Stimulated activated memory B cell treated with anti-CD40 and anti-IgM and Interleukin-4, amounts not matched to agents 10 μg/mL and 1 μg/mL and 100 μg/mL, for 72 hours (primary cell): Measurements from ENCODE around the gene CUEDC1.
"Not testable (repeated sequence)": the region's sequence is repeated elsewhere in the genome, so short reads cannot be mapped to it uniquely, and the experiment has no call there.

ENCODE experiments used
- ATAC-seq: fragments of 150-1000 bp; cut with Tn5 transposase; 2 replicates; pipeline ENCODE4 v1.10.0; 2021
- H3K27ac Mint-ChIP-seq: one replicate; pipeline ENCODE4 v1.8.0; 2022; ENCODE audit warnings: mild to moderate bottlenecking, mixed read lengths
- H3K27me3 Mint-ChIP-seq: one replicate; pipeline ENCODE4 v1.8.0; 2022; ENCODE audit warnings: mixed read lengths
- H3K36me3 Mint-ChIP-seq: one replicate; pipeline ENCODE4 v1.8.0; 2022; ENCODE audit warnings: mixed read lengths
- H3K4me1 Mint-ChIP-seq: one replicate; pipeline ENCODE4 v1.8.0; 2022; ENCODE audit warnings: mixed read lengths
- H3K4me3 Mint-ChIP-seq: one replicate; pipeline ENCODE4 v1.8.0; 2022; ENCODE audit warnings: mild to moderate bottlenecking, moderate library complexity, mixed read lengths
- H3K9me3 Mint-ChIP-seq: one replicate; pipeline ENCODE4 v1.8.0; 2022; ENCODE audit warnings: mixed read lengths

The CUEDC1 gene

DNA sequence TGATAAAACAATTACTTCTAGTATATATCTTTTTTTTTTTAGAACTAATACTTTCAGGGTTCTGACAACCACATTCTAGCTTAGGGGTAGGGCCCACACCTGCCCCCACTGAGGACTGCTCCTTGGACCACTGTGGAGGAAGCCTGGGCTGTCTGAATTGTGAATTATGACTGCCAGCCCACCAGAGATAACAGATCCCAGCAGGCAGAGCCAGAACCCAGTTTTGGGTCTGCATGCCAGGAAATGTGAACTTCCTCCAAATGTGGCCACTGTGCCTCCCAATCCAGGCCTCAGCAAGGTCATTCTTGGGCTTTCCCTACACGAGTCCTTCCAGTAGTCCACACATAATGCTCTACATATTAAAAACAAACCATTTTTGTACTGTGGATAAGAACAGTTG is 16.9 kb upstream of the CUEDC1 start:
- no peak overlapping the region for H3K4me3 Mint-ChIP-seq
- H3K27ac Mint-ChIP-seq, result no peak overlapping the region
- ATAC-seq, result no peak
- no peaks in the 10 kb centered on the region for H3K4me1 Mint-ChIP-seq
- no peaks in the 10 kb centered on the region for H3K9me3 Mint-ChIP-seq
- H3K36me3 Mint-ChIP-seq, result peaks cover 35% of the 10 kb centered on the region
- H3K27me3 Mint-ChIP-seq, result peaks cover 13% of the 10 kb centered on the region

DNA sequence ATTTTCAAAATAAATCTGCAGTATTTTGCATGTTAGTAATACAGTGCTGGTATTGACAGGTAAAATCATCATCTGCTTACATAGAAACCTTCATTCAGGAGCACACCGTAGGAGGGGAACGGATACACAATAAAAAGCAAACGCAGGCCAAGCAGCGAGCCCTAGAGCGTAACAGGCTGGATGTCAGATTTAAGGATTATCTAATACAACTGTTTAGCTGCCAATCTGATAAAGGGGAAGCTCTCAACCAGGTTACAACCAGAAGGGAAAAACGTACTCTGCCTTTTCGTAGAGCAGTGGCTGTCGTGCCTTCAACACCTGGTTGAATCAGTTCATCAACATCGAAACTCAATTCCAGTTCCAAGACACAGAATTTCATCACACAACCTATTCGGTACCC is 16.4 kb upstream of the CUEDC1 start:
- Mint-ChIP-seq H3K27me3 (peaks cover 13% of the 10 kb centered on the region), H3K4me3 (no peak overlapping the region), H3K4me1 (no peaks in the 10 kb centered on the region), H3K27ac (no peak overlapping the region), H3K36me3 (peaks cover 30% of the 10 kb centered on the region), H3K9me3 (no peaks in the 10 kb centered on the region)
- no peak for ATAC-seq

DNA sequence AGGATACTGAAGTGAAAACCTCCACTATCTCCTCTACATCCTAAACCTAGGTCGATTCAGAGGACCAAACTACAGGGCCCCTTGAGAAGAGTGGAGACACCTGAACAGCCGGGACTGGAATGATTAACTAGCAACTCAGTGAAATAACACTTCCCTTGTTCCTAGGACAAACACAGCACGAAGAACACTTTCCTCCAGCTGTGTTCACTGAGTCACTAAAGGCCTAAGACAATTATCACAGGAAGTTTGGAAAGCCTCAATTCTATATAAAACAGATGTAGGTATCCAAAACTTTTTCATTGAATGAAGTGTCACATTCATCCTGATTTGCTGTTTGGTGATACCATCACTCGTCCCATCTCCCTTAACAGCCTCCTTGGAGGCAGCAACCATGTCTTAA is 15.5 kb upstream of the CUEDC1 start:
- no peak for ATAC-seq

DNA sequence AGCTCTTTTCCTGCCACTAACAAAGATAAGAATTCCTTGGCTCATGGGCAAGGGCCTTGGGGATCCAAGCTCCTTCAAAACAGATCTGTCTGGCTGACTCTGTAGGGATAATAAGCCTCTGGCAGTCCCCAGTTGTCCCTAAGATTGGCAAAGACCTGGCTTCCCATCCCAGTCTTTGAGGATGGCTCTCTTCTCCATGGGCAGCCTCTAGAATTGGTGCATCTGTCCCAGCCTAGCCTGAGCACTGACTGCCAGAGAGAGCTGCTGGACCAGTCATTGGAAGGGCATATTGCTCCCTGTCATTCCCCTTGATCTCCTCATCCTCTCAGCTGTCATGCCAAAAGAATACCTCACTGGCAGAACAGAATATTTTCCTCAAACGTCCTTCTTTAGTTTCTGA is 13.2 kb upstream of the CUEDC1 start:
- peaks cover 27% of the 10 kb centered on the region for H3K27me3 Mint-ChIP-seq
- no peak overlapping the region for H3K4me3 Mint-ChIP-seq
- no peak for ATAC-seq
- H3K27ac Mint-ChIP-seq, result no peak overlapping the region
- no peaks in the 10 kb centered on the region for H3K36me3 Mint-ChIP-seq
- H3K4me1 Mint-ChIP-seq, result no peaks in the 10 kb centered on the region
- H3K9me3 Mint-ChIP-seq, result no peaks in the 10 kb centered on the region

More for the DNA sequence above, 15.5 kb upstream of the CUEDC1 start:
- peaks cover 21% of the 10 kb centered on the region for H3K36me3 Mint-ChIP-seq
- no peak overlapping the region for H3K4me3 Mint-ChIP-seq
- peaks cover 13% of the 10 kb centered on the region for H3K27me3 Mint-ChIP-seq
- H3K4me1 Mint-ChIP-seq, result no peaks in the 10 kb centered on the region
- no peak overlapping the region for H3K27ac Mint-ChIP-seq
- H3K9me3 Mint-ChIP-seq, result no peaks in the 10 kb centered on the region

DNA sequence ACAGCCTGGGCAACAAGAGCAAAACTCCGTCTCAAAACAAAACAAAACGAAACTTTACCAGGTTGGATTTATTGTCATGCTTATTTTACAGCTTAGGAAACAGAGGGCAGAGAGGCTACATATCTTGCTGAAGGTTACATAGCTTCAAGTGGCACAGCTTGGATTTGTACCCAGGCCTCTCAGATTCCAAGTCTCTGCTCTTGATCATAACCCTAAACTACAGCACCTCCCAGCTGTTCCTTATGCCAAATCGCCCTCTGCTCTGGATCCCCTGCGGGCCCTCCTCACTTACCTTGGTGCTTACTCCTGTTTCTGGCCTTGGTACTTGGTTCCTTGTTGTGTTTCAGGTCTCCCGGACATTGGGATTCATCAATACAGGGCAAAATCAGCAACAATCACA is 11.7 kb upstream of the CUEDC1 start:
- peaks cover 41% of the 10 kb centered on the region for H3K27me3 Mint-ChIP-seq
- H3K36me3 Mint-ChIP-seq, result no peaks in the 10 kb centered on the region
- no peak for ATAC-seq
- no peak overlapping the region for H3K27ac Mint-ChIP-seq
- H3K4me3 Mint-ChIP-seq, result no peak overlapping the region
- H3K9me3 Mint-ChIP-seq, result no peaks in the 10 kb centered on the region
- H3K4me1 Mint-ChIP-seq, result no peaks in the 10 kb centered on the region

DNA sequence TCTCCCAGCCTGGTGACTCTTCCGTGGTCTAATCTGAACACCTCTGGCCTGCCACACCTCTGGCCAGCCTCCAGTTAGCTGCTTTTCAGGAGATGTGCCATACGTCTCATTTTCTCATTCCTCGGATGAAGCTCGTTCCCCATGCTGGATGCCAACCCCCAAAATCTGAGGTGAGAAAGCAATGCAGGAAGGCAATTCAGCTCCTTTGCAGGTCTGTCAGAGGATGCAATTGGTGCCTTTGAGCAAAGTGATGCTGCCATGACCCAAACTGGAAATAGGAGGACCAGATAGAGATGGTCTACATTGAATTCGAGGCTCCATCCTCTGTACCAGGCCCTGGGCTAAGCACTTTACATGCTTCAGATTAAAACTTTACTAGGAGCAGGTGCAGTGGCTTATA is 11.0 kb upstream of the CUEDC1 start:
- ATAC-seq, result no peak
- H3K4me1 Mint-ChIP-seq, result no peaks in the 10 kb centered on the region
- peaks cover 44% of the 10 kb centered on the region for H3K27me3 Mint-ChIP-seq
- H3K4me3 Mint-ChIP-seq, result no peak overlapping the region
- no peaks in the 10 kb centered on the region for H3K36me3 Mint-ChIP-seq
- no peak overlapping the region for H3K27ac Mint-ChIP-seq
- no peaks in the 10 kb centered on the region for H3K9me3 Mint-ChIP-seq

DNA sequence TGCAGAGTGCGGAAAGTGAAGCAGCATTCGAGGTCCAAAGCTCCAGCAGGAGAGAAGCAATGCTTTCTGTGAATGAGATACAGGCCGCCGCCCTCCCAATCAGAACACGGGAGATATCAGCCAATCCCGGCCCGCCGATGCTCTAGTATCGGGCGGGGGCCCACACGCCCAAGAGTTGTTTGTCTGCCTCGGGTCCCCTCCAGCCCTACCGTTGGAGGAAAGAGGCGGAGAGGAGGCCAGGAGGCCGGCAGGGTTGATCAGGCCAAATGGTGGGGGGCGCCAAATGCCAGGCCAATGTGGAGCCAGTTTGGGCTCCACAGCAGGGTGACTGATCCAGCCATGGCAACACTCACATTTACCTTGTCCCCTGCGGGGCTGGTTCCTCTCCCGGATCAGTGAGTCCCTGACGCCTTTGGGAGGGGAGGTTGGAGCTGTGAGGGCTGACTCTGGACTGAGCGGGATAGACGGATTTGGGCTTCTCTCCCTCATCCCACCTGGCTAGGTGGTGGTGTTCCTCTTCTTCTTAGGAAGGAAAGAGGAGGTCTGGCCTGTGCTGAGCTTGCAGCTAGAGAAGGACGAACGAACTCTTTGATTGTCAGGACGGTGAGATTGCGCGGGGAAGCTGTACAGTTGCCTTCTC is 10.4 kb upstream of the CUEDC1 start:
- no peak overlapping the region for H3K27ac Mint-ChIP-seq
- H3K9me3 Mint-ChIP-seq, result no peaks in the 10 kb centered on the region
- no peaks in the 10 kb centered on the region for H3K4me1 Mint-ChIP-seq
- no peak for ATAC-seq
- no peaks in the 10 kb centered on the region for H3K36me3 Mint-ChIP-seq
- H3K27me3 Mint-ChIP-seq, result peaks cover 51% of the 10 kb centered on the region
- H3K4me3 Mint-ChIP-seq, result no peak overlapping the region

DNA sequence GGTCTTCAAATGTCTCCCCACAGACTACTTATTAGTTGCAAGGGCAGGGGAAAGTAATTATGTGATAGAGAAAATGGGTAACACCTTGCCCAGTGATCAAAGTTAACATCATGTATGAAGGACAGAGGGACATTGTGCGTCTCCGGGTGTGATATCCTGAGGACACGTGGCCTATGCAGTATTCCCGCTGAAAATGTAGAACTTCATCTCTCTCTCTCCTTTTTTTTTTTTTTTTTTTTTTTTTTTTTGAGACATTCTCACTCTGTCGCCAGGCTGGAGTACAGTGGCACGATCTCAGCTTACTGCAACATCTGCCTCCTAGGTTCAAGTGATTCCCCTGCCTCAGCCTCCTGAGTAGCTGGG is 7.9 kb upstream of the CUEDC1 start:
- no peak for ATAC-seq
- no peak overlapping the region for H3K27ac Mint-ChIP-seq
- no peaks in the 10 kb centered on the region for H3K36me3 Mint-ChIP-seq
- no peak overlapping the region for H3K4me3 Mint-ChIP-seq
- peaks cover 61% of the 10 kb centered on the region for H3K27me3 Mint-ChIP-seq
- H3K4me1 Mint-ChIP-seq, result no peaks in the 10 kb centered on the region
- no peaks in the 10 kb centered on the region for H3K9me3 Mint-ChIP-seq

DNA sequence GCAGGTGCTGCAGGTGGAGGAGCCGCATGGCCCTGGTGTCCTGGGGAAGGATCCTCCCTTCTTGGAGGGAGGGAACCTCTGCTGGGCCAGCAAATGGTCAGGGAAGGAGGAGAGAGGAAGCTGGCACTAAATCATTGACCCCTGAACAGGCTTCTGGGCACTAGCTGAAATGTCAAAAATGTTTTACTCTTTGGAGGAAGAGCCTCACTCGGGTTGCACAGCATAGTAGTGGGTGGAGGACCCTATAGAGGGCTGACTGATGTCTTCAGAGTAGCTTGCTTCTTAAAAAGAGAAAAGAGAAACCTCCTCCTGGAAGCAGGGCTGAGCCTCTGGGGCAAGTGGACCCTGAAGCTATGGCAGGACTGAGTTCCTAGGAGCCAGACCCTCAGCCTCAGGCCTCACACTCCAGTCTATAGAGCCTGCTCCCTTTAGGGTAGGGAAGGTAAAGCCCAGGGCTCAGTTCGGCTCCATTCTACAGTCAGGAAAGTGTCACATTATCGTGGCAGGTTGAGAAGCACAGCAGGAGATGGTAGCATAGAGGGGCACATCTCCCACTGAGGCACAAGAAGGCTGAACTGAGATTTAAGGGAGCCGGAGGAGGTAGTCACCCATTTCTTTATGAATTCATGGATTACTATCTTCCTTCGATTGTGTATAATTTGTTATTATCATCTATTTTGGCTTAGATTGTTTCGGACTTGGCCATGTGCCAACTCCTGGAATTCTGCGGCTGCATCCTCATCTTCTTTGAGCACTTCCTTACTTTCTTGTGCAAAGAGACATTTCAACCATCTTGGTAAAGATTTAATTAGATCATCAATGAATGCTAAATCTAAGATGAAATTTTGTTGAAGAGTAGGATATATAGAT is 7.3 kb upstream of the CUEDC1 start:
- no peak for ATAC-seq
- no peak overlapping the region for H3K27ac Mint-ChIP-seq
- H3K36me3 Mint-ChIP-seq, result no peaks in the 10 kb centered on the region
- no peak overlapping the region for H3K4me3 Mint-ChIP-seq
- no peaks in the 10 kb centered on the region for H3K9me3 Mint-ChIP-seq
- peaks cover 63% of the 10 kb centered on the region for H3K27me3 Mint-ChIP-seq
- peaks cover 6% of the 10 kb centered on the region for H3K4me1 Mint-ChIP-seq

DNA sequence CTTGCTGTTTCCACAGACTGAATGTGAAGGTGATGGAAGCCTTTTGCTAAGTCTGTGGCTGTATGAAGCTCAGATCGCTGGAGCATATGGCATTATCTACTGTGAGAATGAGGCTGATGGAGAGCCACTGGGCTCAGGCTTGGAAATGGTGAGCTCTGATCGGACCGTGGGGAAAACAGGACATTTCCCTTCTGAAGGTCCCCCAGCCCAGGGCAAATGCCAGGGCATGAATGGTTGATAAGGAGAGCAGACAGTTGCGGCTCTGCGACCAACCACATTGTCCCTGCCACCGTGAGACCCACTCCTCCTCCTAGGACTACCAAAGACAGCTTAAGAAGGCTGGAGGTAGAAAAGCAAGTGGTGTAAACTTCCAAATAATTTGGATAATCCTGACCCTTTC is 4.7 kb upstream of the CUEDC1 start:
- H3K27ac Mint-ChIP-seq, result no peak overlapping the region
- ATAC-seq, result no peak
- H3K4me3 Mint-ChIP-seq, result no peak overlapping the region
- H3K4me1 Mint-ChIP-seq, result peaks cover 26% of the 10 kb centered on the region
- H3K36me3 Mint-ChIP-seq, result no peaks in the 10 kb centered on the region
- peaks cover 83% of the 10 kb centered on the region for H3K27me3 Mint-ChIP-seq
- no peaks in the 10 kb centered on the region for H3K9me3 Mint-ChIP-seq

DNA sequence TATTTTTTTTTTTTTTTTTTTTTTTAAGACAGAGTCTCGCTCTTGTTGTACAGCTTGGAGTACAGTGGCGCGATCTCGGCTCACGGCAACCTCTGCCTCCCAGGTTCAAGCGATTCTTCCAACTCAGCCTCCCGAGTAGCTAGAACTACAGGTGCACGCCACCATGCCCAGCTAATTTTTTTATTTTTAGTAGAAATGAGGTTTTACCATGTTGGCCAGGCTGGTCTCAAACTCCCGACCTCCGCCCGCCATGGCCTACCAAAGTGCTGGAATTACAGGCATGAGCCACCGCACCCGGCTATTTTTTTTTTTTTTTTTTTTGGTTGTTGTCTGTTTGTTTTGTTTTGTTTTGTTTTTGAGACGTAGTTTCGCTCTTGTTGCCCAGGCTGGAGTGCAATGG is 3.2 kb upstream of the CUEDC1 start:
- H3K9me3 Mint-ChIP-seq, H3K36me3 Mint-ChIP-seq, H3K27ac Mint-ChIP-seq, ATAC-seq, H3K4me3 Mint-ChIP-seq: not testable (repeated sequence)
- H3K4me1 Mint-ChIP-seq, result peaks cover 32% of the 10 kb centered on the region
- peaks cover 81% of the 10 kb centered on the region for H3K27me3 Mint-ChIP-seq

DNA sequence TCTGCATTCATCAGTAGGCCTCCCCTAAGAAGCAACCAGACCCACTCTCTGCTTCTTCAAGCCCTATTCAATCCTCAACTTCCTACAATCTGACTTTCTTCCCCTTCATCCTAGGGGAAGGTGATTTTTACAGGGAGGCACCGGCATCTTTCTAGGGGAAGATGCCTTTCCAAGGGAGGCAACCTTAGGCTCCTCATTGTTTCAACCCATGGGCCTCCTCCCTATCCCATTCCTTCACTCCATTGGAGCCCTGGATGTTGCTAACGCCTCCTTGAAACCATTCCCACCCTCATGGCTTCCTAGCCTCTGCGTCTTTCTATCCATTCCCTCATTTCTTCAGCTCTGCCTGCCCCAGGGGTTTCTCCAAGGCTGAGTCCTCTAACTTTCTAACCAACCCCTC is 2.7 kb upstream of the CUEDC1 start:
- no peak overlapping the region for H3K27ac Mint-ChIP-seq
- H3K36me3 Mint-ChIP-seq, result no peaks in the 10 kb centered on the region
- H3K9me3 Mint-ChIP-seq, result no peaks in the 10 kb centered on the region
- H3K4me1 Mint-ChIP-seq, result peaks cover 37% of the 10 kb centered on the region
- H3K27me3 Mint-ChIP-seq, result peaks cover 82% of the 10 kb centered on the region
- ATAC-seq, result no peak
- no peak overlapping the region for H3K4me3 Mint-ChIP-seq

DNA sequence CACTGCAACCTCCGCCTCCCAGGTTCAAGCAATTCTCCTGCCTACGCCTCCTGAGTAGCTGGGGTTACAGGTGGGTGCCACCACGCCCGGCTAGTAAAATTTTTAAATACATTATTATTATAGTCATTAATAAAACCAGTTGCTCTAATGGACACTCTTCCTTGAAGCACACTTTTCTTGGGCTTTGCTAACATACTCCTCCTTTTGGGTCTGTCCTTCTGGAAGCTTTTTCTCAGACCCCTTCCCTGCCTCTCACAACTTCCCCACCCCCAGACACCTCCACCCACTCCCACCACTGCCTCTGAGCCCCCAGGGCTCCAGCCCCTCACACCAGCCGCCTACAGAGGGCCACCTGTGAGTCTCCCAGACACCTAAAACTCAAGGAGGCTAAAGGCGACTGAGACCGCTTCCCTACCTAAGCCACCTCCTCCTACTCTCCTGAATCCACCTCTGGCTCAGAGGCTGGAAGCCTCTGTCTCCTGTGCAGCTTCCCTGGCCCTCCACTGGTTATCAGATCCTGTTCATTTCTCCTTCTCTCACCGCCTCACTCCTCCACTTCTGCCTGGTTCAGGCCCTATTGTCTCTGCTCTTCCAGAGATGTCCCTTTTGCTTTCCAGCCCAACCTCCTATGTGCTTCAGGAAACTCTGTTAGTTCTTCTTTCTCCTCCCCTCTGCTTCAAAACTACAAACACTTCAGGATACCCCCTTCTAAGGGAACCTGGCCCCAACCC is 2.1 kb upstream of the CUEDC1 start:
- Mint-ChIP-seq H3K9me3 (no peaks in the 10 kb centered on the region), H3K27me3 (peaks cover 82% of the 10 kb centered on the region), H3K36me3 (no peaks in the 10 kb centered on the region), H3K27ac (no peak overlapping the region), H3K4me1 (peaks cover 43% of the 10 kb centered on the region), H3K4me3 (no peak overlapping the region)
- no peak for ATAC-seq

DNA sequence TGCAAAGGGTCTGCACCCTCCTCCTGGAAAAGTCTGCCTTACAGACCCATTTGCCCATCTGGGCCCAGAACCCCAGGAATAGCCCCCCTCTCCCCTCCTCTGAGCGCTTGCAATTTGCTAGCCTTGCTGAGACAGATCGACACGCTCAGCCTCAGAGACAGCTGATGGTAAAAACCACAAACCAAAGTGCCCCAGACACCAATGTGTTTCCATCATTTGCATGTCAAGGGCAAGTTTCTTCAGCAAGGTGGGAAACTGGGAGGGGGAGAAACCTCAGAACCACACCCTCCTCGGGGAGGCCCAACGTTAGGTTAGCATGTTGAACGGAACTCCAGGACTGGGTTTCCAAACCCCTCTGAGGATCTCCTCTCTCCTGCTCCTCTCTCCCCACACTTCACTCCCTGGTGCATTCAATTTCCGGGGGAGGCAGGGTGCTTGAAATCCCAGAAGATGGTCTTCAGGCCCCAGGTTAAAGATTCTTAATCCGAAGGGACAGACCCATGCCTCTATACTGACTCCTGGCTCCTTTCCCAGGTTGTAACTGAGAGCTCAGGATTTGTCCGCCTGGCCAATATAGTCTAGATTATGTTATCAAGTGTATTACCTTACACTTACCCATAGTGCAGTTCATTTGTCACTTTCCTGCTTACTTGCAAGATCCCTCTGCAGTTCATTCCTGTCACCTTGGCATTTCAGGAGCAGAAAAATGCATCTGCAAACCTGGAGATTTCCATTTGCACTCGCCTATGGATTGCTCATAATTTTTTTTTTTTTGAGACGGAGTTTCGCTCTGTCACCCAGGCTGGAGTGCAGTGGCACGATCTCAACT is 1.3 kb upstream of the CUEDC1 start:
- peak; percentile 75 for ATAC-seq
- Mint-ChIP-seq H3K36me3 (no peaks in the 10 kb centered on the region), H3K27ac (no peak overlapping the region), H3K27me3 (peaks cover 79% of the 10 kb centered on the region), H3K4me1 (peaks cover 43% of the 10 kb centered on the region), H3K4me3 (peak overlapping the region; percentile 51), H3K9me3 (no peaks in the 10 kb centered on the region)
